ENCODE results near the gene RMC1.

DNA sequence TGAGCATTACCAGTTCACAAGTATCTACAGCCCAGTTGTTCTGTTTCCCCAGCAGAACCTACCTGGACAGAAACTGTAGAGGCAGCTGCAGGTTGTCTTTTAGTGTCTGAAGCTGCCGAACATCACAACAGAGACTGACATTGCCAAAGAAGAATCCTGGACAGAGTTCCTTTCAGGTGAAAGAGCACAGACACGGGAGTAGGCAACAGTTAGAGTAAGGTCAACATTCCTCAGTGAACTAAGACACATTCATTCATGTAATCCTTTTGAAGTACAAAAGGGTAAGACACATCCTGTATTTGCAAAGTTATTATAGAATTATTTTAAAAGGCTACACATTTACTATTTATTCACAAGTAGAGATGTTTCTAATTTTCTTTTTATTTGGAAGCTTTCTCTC lies 68.7 kb downstream of the RMC1 start:
- TF ChIP-seq RXRA (IDR thresholded peaks at IDR 0.05) (peak; percentile 57 to 76), CTCF (IDR thresholded peaks at IDR 0.05; ENCODE audit: low read depth, low read length, missing input control) (no peak), YY1 (IDR thresholded peaks at IDR 0.05) (no peak), REST (IDR thresholded peaks at IDR 0.05) (no peak), GABPA (IDR thresholded peaks at IDR 0.05 in 1 of 2, conservative IDR thresholded peaks at IDR 0.05 in 1 of 2) (no peak), RAD21 (IDR thresholded peaks at IDR 0.05) (no peak), TAF1 (conservative IDR thresholded peaks at IDR 0.05) (no peak)
- TF ChIP-seq, protein P1, sequence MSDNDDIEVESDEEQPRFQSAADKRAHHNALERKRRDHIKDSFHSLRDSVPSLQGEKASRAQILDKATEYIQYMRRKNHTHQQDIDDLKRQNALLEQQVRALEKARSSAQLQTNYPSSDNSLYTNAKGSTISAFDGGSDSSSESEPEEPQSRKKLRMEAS (IDR thresholded peaks at IDR 0.05), result no peak
